Astrocyte (in vitro differentiated cells and primary cell): Measurements from ENCODE around the gene LILRB2.

Experiments
- EZH2 ChIP-seq: IDR thresholded peaks from 2 replicates; pipeline ENCODE4 v1.6.1; 2012; ENCODE audit warnings: mild to moderate bottlenecking, low read length, inconsistent platforms; ENCODE audit not compliant: insufficient read depth
- TF ChIP-seq, protein P1 (sequence below): IDR thresholded peaks from 2 replicates; pipeline ENCODE4 v1.5.1; 2011; ENCODE audit warnings: low read depth, mild to moderate bottlenecking, inconsistent platforms, low read length, moderate library complexity; ENCODE audit not compliant: insufficient read depth

DNA sequence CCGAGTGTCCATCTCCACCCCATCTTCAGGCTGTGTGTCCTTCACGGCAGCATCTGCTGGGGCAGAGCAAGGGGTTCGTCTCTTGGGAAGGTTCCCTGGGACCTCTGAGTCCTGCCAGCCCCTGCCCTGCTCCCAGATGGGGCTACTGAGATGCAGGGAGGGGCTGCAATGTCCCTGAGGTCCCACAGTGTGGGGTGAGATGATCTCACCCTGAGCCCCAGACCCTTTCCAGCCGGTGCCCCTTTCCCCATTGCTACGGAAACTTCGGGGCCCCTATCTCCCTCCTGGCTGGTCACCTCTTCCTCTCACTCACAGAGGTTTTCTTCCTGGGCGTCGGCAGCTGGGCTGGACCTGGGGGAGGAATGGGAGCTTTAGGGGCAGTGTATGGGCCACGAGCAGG lies 5.0 kb downstream of the LILRB2 start:
- no peak for TF ChIP-seq EZH2
- TF ChIP-seq, protein P1, sequence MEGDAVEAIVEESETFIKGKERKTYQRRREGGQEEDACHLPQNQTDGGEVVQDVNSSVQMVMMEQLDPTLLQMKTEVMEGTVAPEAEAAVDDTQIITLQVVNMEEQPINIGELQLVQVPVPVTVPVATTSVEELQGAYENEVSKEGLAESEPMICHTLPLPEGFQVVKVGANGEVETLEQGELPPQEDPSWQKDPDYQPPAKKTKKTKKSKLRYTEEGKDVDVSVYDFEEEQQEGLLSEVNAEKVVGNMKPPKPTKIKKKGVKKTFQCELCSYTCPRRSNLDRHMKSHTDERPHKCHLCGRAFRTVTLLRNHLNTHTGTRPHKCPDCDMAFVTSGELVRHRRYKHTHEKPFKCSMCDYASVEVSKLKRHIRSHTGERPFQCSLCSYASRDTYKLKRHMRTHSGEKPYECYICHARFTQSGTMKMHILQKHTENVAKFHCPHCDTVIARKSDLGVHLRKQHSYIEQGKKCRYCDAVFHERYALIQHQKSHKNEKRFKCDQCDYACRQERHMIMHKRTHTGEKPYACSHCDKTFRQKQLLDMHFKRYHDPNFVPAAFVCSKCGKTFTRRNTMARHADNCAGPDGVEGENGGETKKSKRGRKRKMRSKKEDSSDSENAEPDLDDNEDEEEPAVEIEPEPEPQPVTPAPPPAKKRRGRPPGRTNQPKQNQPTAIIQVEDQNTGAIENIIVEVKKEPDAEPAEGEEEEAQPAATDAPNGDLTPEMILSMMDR = no peak
